GM21381 (cell line): Measurements from ENCODE around the gene TC2N.
A peak's percentile ranks its signal among the peaks of the same experiment; 100 is the strongest.
"Not testable (repeated sequence)": the region's sequence is repeated elsewhere in the genome, so short reads cannot be mapped to it uniquely, and the experiment has no call there.

Experiments used
- ATAC-seq: cut with Tn5 transposase; IDR thresholded peaks from one replicate; pipeline ENCODE4 v1.9.1; 2021; ENCODE audit warnings: mild to moderate bottlenecking, moderate library complexity; ENCODE audit not compliant: unreplicated experiment

Gene TC2N

GRCh38 chr14:91835920-91836843 lies 31.2 kb downstream of the TC2N start:
- ATAC-seq = peak; percentile 66

GRCh38 chr14:91835197-91835919 lies 32.0 kb downstream of the TC2N start:
- peak; percentile 25 for ATAC-seq

GRCh38 chr14:91834571-91834970 lies 32.8 kb downstream of the TC2N start:
- ATAC-seq = no peak

- no peak for ATAC-seq
These were observed 36.0 kb downstream of the TC2N start for GRCh38 chr14:91831337-91831736.

- peak; percentile 81 for ATAC-seq
These were observed 36.6 kb downstream of the TC2N start for GRCh38 chr14:91830777-91831176.

- no peak for ATAC-seq
These were observed 37.8 kb downstream of the TC2N start for GRCh38 chr14:91829511-91829910.

GRCh38 chr14:91827746-91828145 lies 39.6 kb downstream of the TC2N start:
- ATAC-seq = no peak

- peak; percentile 83 for ATAC-seq
These were observed 49.6 kb downstream of the TC2N start for GRCh38 chr14:91817566-91818325.

GRCh38 chr14:91814317-91814716 lies 53.0 kb downstream of the TC2N start:
- no peak for ATAC-seq

- ATAC-seq = no peak
These were observed 56.6 kb downstream of the TC2N start for GRCh38 chr14:91810699-91811098.

- ATAC-seq = no peak
These were observed 60.6 kb downstream of the TC2N start for GRCh38 chr14:91806716-91807115.

GRCh38 chr14:91806094-91806493 lies 61.2 kb downstream of the TC2N start:
- ATAC-seq = not testable (repeated sequence)

GRCh38 chr14:91805659-91806058 lies 61.7 kb downstream of the TC2N start:
- ATAC-seq = no peak

GRCh38 chr14:91801358-91801757 lies 66.0 kb downstream of the TC2N start:
- no peak for ATAC-seq

- ATAC-seq = no peak
These were observed 70.6 kb downstream of the TC2N start for GRCh38 chr14:91796617-91797347.

GRCh38 chr14:91793704-91794103 lies 73.6 kb downstream of the TC2N start:
- no peak for ATAC-seq

- no peak for ATAC-seq
These were observed 81.1 kb downstream of the TC2N start for GRCh38 chr14:91786188-91786587.

- no peak for ATAC-seq
These were observed 86.9 kb downstream of the TC2N start for GRCh38 chr14:91780452-91780851.

- ATAC-seq = no peak
These were observed 89.1 kb downstream of the TC2N start for GRCh38 chr14:91778217-91778616.
